Mononuclear cell (primary cell): ENCODE measurements around the gene CLCC1. TPM values are rescaled to one million over a fixed set of nuclear protein-coding genes. Genes with fewer than 3 reads are reported as not detected.
"Not testable (repeated sequence)": the region's sequence is repeated elsewhere in the genome, so short reads cannot be mapped to it uniquely, and the experiment has no call there.

Experiments used
- H3K27me3 ChIP-seq: 2 replicates; pipeline ENCODE4 v1.6.0; 2011; ENCODE audit warnings: low read length, control low read depth; ENCODE audit not compliant: insufficient read depth
- H3K4me1 ChIP-seq: 2 replicates; pipeline ENCODE4 v1.5.1; 2011; ENCODE audit warnings: mild to moderate bottlenecking, low read length, control low read depth; ENCODE audit not compliant: insufficient read depth
- H3K4me3 ChIP-seq: 2 replicates; pipeline ENCODE4 v1.5.1; 2011; ENCODE audit warnings: mild to moderate bottlenecking, low read length, moderate library complexity
- H3K9me3 ChIP-seq: 2 replicates; pipeline ENCODE4 v1.5.1; 2011; ENCODE audit warnings: low read depth, mild to moderate bottlenecking, control low read depth, low read length
- total RNA-seq: library from RNA; depleted of rRNA; stranded (reverse); fragments of >200 nt; gene quantifications from one replicate; pipeline ENCODE4 v1.2.3, GENCODE V29; 2012

The CLCC1 gene
- 5.1 TPM for total RNA-seq

GRCh38 chr1:108963052-108963686, at the start of gene CLCC1:
CLCC1 (minus strand) TSS chr1:108963484; CDS start chr1:108950437, 13,047 bp downstream.
- Histone ChIP-seq H3K9me3 (no peaks in the 10 kb centered on the region), H3K27me3 (no peaks in the 10 kb centered on the region), H3K4me3 (peak within 1 kb of the TSS; percentile 64), H3K4me1 (peaks cover 28% of the 10 kb centered on the region)

- no peaks in the 10 kb centered on the region for H3K4me1 ChIP-seq
- no peaks in the 10 kb centered on the region for H3K27me3 ChIP-seq
- H3K9me3 ChIP-seq: no peaks in the 10 kb centered on the region
- no peak overlapping the region for H3K4me3 ChIP-seq
These were observed 48.1 kb upstream of the CLCC1 start for GRCh38 chr1:109011335-109011734.

GRCh38 chr1:108996622-108997021, 33.3 kb upstream of the CLCC1 start:
- not testable (repeated sequence) for H3K27me3 ChIP-seq, H3K4me1 ChIP-seq, H3K9me3 ChIP-seq, H3K4me3 ChIP-seq

GRCh38 chr1:108983114-108983513, 19.8 kb upstream of the CLCC1 start:
- no peaks in the 10 kb centered on the region for H3K27me3 ChIP-seq
- no peaks in the 10 kb centered on the region for H3K9me3 ChIP-seq
- H3K4me1 ChIP-seq: no peaks in the 10 kb centered on the region
- no peak overlapping the region for H3K4me3 ChIP-seq

- Histone ChIP-seq H3K27me3 (no peaks in the 10 kb centered on the region), H3K4me3 (no peak overlapping the region), H3K9me3 (no peaks in the 10 kb centered on the region), H3K4me1 (no peaks in the 10 kb centered on the region)
These were observed 13.4 kb upstream of the CLCC1 start for GRCh38 chr1:108976658-108977057.

GRCh38 chr1:108972951-108973350, 9.7 kb upstream of the CLCC1 start:
- H3K4me1 ChIP-seq: no peaks in the 10 kb centered on the region
- no peak overlapping the region for H3K4me3 ChIP-seq
- no peaks in the 10 kb centered on the region for H3K27me3 ChIP-seq
- no peaks in the 10 kb centered on the region for H3K9me3 ChIP-seq

- H3K4me1 ChIP-seq: no peaks in the 10 kb centered on the region
- no peaks in the 10 kb centered on the region for H3K9me3 ChIP-seq
- no peak overlapping the region for H3K4me3 ChIP-seq
- no peaks in the 10 kb centered on the region for H3K27me3 ChIP-seq
These were observed 6.1 kb upstream of the CLCC1 start for GRCh38 chr1:108969346-108969745.

GRCh38 chr1:108962681-108963051, 618 bp downstream of the CLCC1 start:
- no peaks in the 10 kb centered on the region for H3K27me3 ChIP-seq
- H3K4me3 ChIP-seq: peak overlapping the region; percentile 64
- peaks cover 33% of the 10 kb centered on the region for H3K4me1 ChIP-seq
- no peaks in the 10 kb centered on the region for H3K9me3 ChIP-seq

GRCh38 chr1:108961752-108962486, 1.4 kb downstream of the CLCC1 start:
- H3K4me1 ChIP-seq: peaks cover 40% of the 10 kb centered on the region
- H3K4me3 ChIP-seq: peak overlapping the region; percentile 64
- no peaks in the 10 kb centered on the region for H3K27me3 ChIP-seq
- no peaks in the 10 kb centered on the region for H3K9me3 ChIP-seq

GRCh38 chr1:108961198-108961597, 2.1 kb downstream of the CLCC1 start:
- H3K9me3 ChIP-seq: no peaks in the 10 kb centered on the region
- no peaks in the 10 kb centered on the region for H3K27me3 ChIP-seq
- H3K4me1 ChIP-seq: peaks cover 42% of the 10 kb centered on the region
- no peak overlapping the region for H3K4me3 ChIP-seq

GRCh38 chr1:108960719-108961118, 2.6 kb downstream of the CLCC1 start:
- Histone ChIP-seq H3K4me1 (peaks cover 42% of the 10 kb centered on the region), H3K27me3 (no peaks in the 10 kb centered on the region)

GRCh38 chr1:108957888-108958287, 5.4 kb downstream of the CLCC1 start:
- Histone ChIP-seq H3K27me3 (no peaks in the 10 kb centered on the region), H3K4me1 (peaks cover 36% of the 10 kb centered on the region), H3K4me3 (no peak overlapping the region), H3K9me3 (no peaks in the 10 kb centered on the region)

More at GRCh38 chr1:108960719-108961118, 2.6 kb downstream of the CLCC1 start:
- no peaks in the 10 kb centered on the region for H3K9me3 ChIP-seq
- H3K4me3 ChIP-seq: no peak overlapping the region

GRCh38 chr1:108955881-108956280, 7.4 kb downstream of the CLCC1 start:
- Histone ChIP-seq H3K9me3 (no peaks in the 10 kb centered on the region), H3K4me3 (no peak overlapping the region), H3K27me3 (no peaks in the 10 kb centered on the region), H3K4me1 (peaks cover 17% of the 10 kb centered on the region)

GRCh38 chr1:108955111-108955510, 8.2 kb downstream of the CLCC1 start:
- Histone ChIP-seq H3K27me3 (no peaks in the 10 kb centered on the region), H3K4me3 (no peak overlapping the region), H3K4me1 (peaks cover 14% of the 10 kb centered on the region), H3K9me3 (no peaks in the 10 kb centered on the region)

GRCh38 chr1:108953452-108953851, 9.8 kb downstream of the CLCC1 start:
- H3K4me1 ChIP-seq: peaks cover 14% of the 10 kb centered on the region
- H3K4me3 ChIP-seq: no peak overlapping the region
- H3K9me3 ChIP-seq: no peaks in the 10 kb centered on the region
- H3K27me3 ChIP-seq: no peaks in the 10 kb centered on the region

GRCh38 chr1:108951242-108951641, 12.0 kb downstream of the CLCC1 start:
- H3K4me3 ChIP-seq: no peak overlapping the region
- H3K4me1 ChIP-seq: no peaks in the 10 kb centered on the region
- no peaks in the 10 kb centered on the region for H3K9me3 ChIP-seq
- no peaks in the 10 kb centered on the region for H3K27me3 ChIP-seq
